Measurements from ENCODE around the gene E2F3. TPM values are rescaled to one million over a fixed set of nuclear protein-coding genes. Genes with fewer than 3 reads are reported as not detected.
A peak's percentile ranks its signal among the peaks of the same experiment; 100 is the strongest.

Gene E2F3
- total RNA-seq, 1 donor from 2014 or later: 27.4 TPM

- FAIRE-seq: no peak
- no peaks in the 10 kb centered on the region for H3K36me3 ChIP-seq (ENCODE audit: insufficient read depth, low read length)
- TF ChIP-seq CTCF (IDR thresholded peaks at IDR 0.05; ENCODE audit: insufficient read depth, low read depth, low read length) (no peak), EZH2 (IDR thresholded peaks at IDR 0.05; ENCODE audit: insufficient read depth, low read length) (no peak)
- no peak overlapping the region for H2AFZ ChIP-seq (ENCODE audit: low read depth, low read length)
- Mint-ChIP-seq H3K9me3 (ENCODE audit: unreplicated experiment) (peaks cover 2% of the 10 kb centered on the region), H3K4me1 (ENCODE audit: low read depth, unreplicated experiment) (peaks cover 24% of the 10 kb centered on the region), H3K4me3 (ENCODE audit: unreplicated experiment) (no peak overlapping the region), H3K27me3 (ENCODE audit: low read depth, unreplicated experiment) (no peaks in the 10 kb centered on the region), H3K27ac (ENCODE audit: unreplicated experiment) (peak overlapping the region; percentile 42), H3K36me3 (ENCODE audit: low read depth, unreplicated experiment) (peaks cover 1% of the 10 kb centered on the region)
- no peaks in the 10 kb centered on the region for H3K9me3 ChIP-seq (ENCODE audit: insufficient read depth, low read depth, low read length)
- H3K9ac ChIP-seq (ENCODE audit: low read length): no peak overlapping the region
- peaks cover 5% of the 10 kb centered on the region for H3K4me1 ChIP-seq (ENCODE audit: insufficient read depth, low read length)
- no peaks in the 10 kb centered on the region for H3K27me3 ChIP-seq (ENCODE audit: insufficient read depth, low read length)
- H3K79me2 ChIP-seq (ENCODE audit: insufficient read depth, low read length): peaks cover 3% of the 10 kb centered on the region
- H3K4me3 ChIP-seq (ENCODE audit: insufficient read depth, low read depth, low read length): no peak overlapping the region
- no peak overlapping the region for H3K4me2 ChIP-seq (ENCODE audit: low read length)
- peaks cover 5% of the 10 kb centered on the region for H4K20me1 ChIP-seq (ENCODE audit: insufficient read depth, low read length)
- no peak overlapping the region for H3K27ac ChIP-seq (ENCODE audit: low read depth, low read length)
- peak; percentile 93 for DNase-seq (ENCODE audit: low read depth)
Observed at GRCh38 chr6:20497216-20498040, 95.7 kb downstream of the E2F3 start.

DNA sequence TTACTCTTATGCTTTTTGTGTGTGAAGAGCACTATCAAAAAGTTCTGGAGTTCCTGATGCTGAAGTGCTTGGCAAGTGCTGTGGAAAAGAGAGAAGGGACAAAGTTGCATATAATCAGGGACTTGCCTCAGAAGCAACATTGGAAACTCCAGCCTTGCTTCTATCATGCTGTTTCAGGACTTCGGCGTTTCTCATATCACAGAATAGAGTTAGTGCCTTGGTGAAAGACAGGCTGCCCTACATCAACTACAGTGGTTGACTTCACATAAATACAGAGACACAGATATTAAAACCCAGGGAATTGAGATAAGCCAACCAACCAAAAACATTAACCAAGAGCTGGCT lies 96.3 kb downstream of the E2F3 start:
- Mint-ChIP-seq H3K4me3 (ENCODE audit: unreplicated experiment) (no peak overlapping the region), H3K4me1 (ENCODE audit: low read depth, unreplicated experiment) (peaks cover 24% of the 10 kb centered on the region), H3K36me3 (ENCODE audit: low read depth, unreplicated experiment) (no peaks in the 10 kb centered on the region), H3K27me3 (ENCODE audit: low read depth, unreplicated experiment) (no peaks in the 10 kb centered on the region), H3K9me3 (ENCODE audit: unreplicated experiment) (peaks cover 2% of the 10 kb centered on the region), H3K27ac (ENCODE audit: unreplicated experiment) (peak overlapping the region; percentile 42)
- DNase-seq (ENCODE audit: low read depth) (no peak), FAIRE-seq (no peak)
- Histone ChIP-seq H3K4me2 (ENCODE audit: low read length) (no peak overlapping the region), H2AFZ (ENCODE audit: low read depth, low read length) (no peak overlapping the region), H3K79me2 (ENCODE audit: insufficient read depth, low read length) (no peaks in the 10 kb centered on the region), H3K36me3 (ENCODE audit: insufficient read depth, low read length) (no peaks in the 10 kb centered on the region), H3K27ac (ENCODE audit: low read depth, low read length) (no peak overlapping the region), H3K9me3 (ENCODE audit: insufficient read depth, low read depth, low read length) (no peaks in the 10 kb centered on the region), H3K4me1 (ENCODE audit: insufficient read depth, low read length) (peaks cover 5% of the 10 kb centered on the region), H3K4me3 (ENCODE audit: insufficient read depth, low read depth, low read length) (no peak overlapping the region), H3K9ac (ENCODE audit: low read length) (no peak overlapping the region), H4K20me1 (ENCODE audit: insufficient read depth, low read length) (no peaks in the 10 kb centered on the region), H3K27me3 (ENCODE audit: insufficient read depth, low read length) (no peaks in the 10 kb centered on the region)
- no peak for TF ChIP-seq EZH2 (IDR thresholded peaks at IDR 0.05; ENCODE audit: insufficient read depth, low read length)
- no peak for TF ChIP-seq CTCF (IDR thresholded peaks at IDR 0.05; ENCODE audit: insufficient read depth, low read depth, low read length)

DNA sequence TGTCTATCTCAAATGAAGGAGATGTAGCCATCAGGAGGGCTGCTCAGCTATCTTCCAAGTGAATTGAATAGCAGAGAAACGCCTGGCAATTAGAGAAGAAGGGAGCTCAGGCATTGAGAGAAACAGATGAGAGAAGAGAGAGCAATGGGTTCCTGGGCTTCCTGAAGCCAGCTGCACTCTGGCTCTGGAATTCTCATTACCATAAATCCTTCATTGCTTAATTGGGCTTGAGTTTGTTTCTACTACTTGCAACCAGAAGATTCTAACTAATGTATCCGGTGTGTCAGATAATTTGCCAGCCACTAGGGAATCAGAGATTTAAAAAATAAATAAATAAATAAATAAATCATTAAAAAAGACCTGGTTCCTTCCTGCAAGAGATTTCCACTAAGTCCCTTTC lies 107.5 kb downstream of the E2F3 start:
- Mint-ChIP-seq H3K4me3 (ENCODE audit: unreplicated experiment) (no peak overlapping the region), H3K4me1 (ENCODE audit: low read depth, unreplicated experiment) (peaks cover 12% of the 10 kb centered on the region), H3K36me3 (ENCODE audit: low read depth, unreplicated experiment) (no peaks in the 10 kb centered on the region), H3K27ac (ENCODE audit: unreplicated experiment) (peak overlapping the region; percentile 63), H3K27me3 (ENCODE audit: low read depth, unreplicated experiment) (no peaks in the 10 kb centered on the region), H3K9me3 (ENCODE audit: unreplicated experiment) (peaks cover 2% of the 10 kb centered on the region)
- TF ChIP-seq CTCF (IDR thresholded peaks at IDR 0.05; ENCODE audit: insufficient read depth, low read depth, low read length): no peak
- no peak for TF ChIP-seq EZH2 (IDR thresholded peaks at IDR 0.05; ENCODE audit: insufficient read depth, low read length)
- Histone ChIP-seq H3K9me3 (ENCODE audit: insufficient read depth, low read depth, low read length) (no peaks in the 10 kb centered on the region), H3K79me2 (ENCODE audit: insufficient read depth, low read length) (no peaks in the 10 kb centered on the region), H3K4me3 (ENCODE audit: insufficient read depth, low read depth, low read length) (no peak overlapping the region), H3K4me2 (ENCODE audit: low read length) (no peak overlapping the region), H3K36me3 (ENCODE audit: insufficient read depth, low read length) (no peaks in the 10 kb centered on the region), H3K9ac (ENCODE audit: low read length) (no peak overlapping the region), H3K27ac (ENCODE audit: low read depth, low read length) (no peak overlapping the region), H4K20me1 (ENCODE audit: insufficient read depth, low read length) (no peaks in the 10 kb centered on the region), H2AFZ (ENCODE audit: low read depth, low read length) (no peak overlapping the region), H3K27me3 (ENCODE audit: insufficient read depth, low read length) (no peaks in the 10 kb centered on the region), H3K4me1 (ENCODE audit: insufficient read depth, low read length) (no peaks in the 10 kb centered on the region)
- FAIRE-seq (no peak), DNase-seq (ENCODE audit: low read depth) (no peak)

Data from astrocyte (in vitro differentiated cells and primary cell).